HepG2 (cell line): ENCODE data around the gene CDYL2. TPM values are rescaled to one million over a fixed set of nuclear protein-coding genes. Genes with fewer than 3 reads are reported as not detected.

ENCODE experiments used
- ATAC-seq: fragments of 200-7000 bp; cut with Tn5 transposase; 3 replicates; pipeline ENCODE4 v1.9.1; 2020; ENCODE audit warnings: mild to moderate bottlenecking, moderate library complexity
- BruUV-seq: library from RNA; stranded (reverse); fragments of 400-500 nt; replicated peaks from 2 replicates; lab custom pipeline; 2021; lab: Mats Ljungman, UMichigan
- CTCF ChIA-PET: fragments of 300-600 bp; formaldehyde crosslinking; extraction: SDS; loops from one replicate; lab custom pipeline; 2021; ENCODE audit warnings: low total read pairs, inconsistent platforms, low intra/inter-chr PET ratio; lab: Yijun Ruan, JAX
- POLR2A ChIA-PET: fragments of 350-600 bp; sonication (Branson Sonifier 250); formaldehyde crosslinking; loops from one replicate; lab custom pipeline; 2020; ENCODE audit warnings: antibody characterized with exemption, inconsistent platforms; lab: Yijun Ruan, JAX
- DNase-seq: peaks from one replicate; pipeline ENCODE4 v3.0.0-alpha.2; 2015; ENCODE audit warnings: low spot score
- FAIRE-seq: peaks from 3 replicates; lab custom pipeline; 2011; peaks lifted over from hg19 to GRCh38; lab: Jason Lieb, UNC
- H2AFZ ChIP-seq: one replicate; pipeline ENCODE4 v1.6.1; 2011; ENCODE audit warnings: low read length, inconsistent platforms
- H3K27ac ChIP-seq: fragments of 300-600 bp; 3 replicates; pipeline ENCODE4 v1.8.0; 2011; ENCODE audit warnings: mixed run types, mild to moderate bottlenecking, mixed read lengths, low read length, inconsistent platforms; ENCODE audit not compliant: insufficient read depth; ENCODE audit errors: extremely low read length
- H3K27me3 ChIP-seq, 2 experiments: fragments of 200-600 bp in 1 of 2; 2 replicates in 1 of 2; 3 replicates in 1 of 2; pipeline versions ENCODE4 v1.6.0 to v1.8.0; 2011; ENCODE audit warnings: low read length in 2 of 2, mild to moderate bottlenecking in 2 of 2, moderate library complexity in 2 of 2, inconsistent platforms in 1 of 2; ENCODE audit not compliant: insufficient read depth in 2 of 2, control insufficient read depth in 1 of 2
- H3K36me3 ChIP-seq, 2 experiments: fragments of 200-600 bp in 1 of 2; replicated peaks in 1 of 2; 2 replicates in 1 of 2; 3 replicates in 1 of 2; pipeline versions ENCODE4 v1.5.1 to v1.8.0; 2011; ENCODE audit warnings: low read length in 2 of 2, inconsistent platforms in 1 of 2; ENCODE audit not compliant: insufficient read depth in 2 of 2, control insufficient read depth in 1 of 2
- H3K4me1 ChIP-seq: 2 replicates; pipeline ENCODE4 v1.5.1; 2012; ENCODE audit warnings: low read length, inconsistent platforms; ENCODE audit not compliant: insufficient read depth
- H3K4me2 ChIP-seq: 2 replicates; pipeline ENCODE4 v1.6.0; 2011; ENCODE audit warnings: low read depth, low read length, inconsistent platforms
- H3K4me3 ChIP-seq, 3 experiments: fragments of 200-600 bp in 1 of 3; sonication (generic), shearing (Covaris generic) in 1 of 3; replicated peaks in 1 of 3; 2 replicates each; pipeline ENCODE4 v1.5.1; 2011 to 2016; ENCODE audit warnings: low read length in 3 of 3, inconsistent platforms in 2 of 3, low read depth in 2 of 3, mild to moderate bottlenecking in 2 of 3, control low read depth in 1 of 3, mixed read lengths in 1 of 3; ENCODE audit not compliant: insufficient read depth in 1 of 3
- H3K79me2 ChIP-seq: one replicate; pipeline ENCODE4 v1.6.1; 2011; ENCODE audit warnings: low read length, inconsistent platforms; ENCODE audit not compliant: insufficient read depth
- H3K9ac ChIP-seq: 2 replicates; pipeline ENCODE4 v1.6.0; 2011; ENCODE audit warnings: mild to moderate bottlenecking, low read depth, low read length, inconsistent platforms; ENCODE audit not compliant: insufficient read depth
- H3K9me3 ChIP-seq: 2 replicates; pipeline ENCODE4 v1.5.1; 2012; ENCODE audit warnings: mild to moderate bottlenecking, low read length
- H4K20me1 ChIP-seq: 2 replicates; pipeline ENCODE4 v1.6.0; 2011; ENCODE audit warnings: inconsistent platforms, mild to moderate bottlenecking, low read length, moderate library complexity; ENCODE audit not compliant: insufficient read depth
- EZH2 ChIP-seq: conservative IDR thresholded peaks from 2 replicates; pipeline ENCODE4 v1.6.1; 2012; ENCODE audit warnings: mild to moderate bottlenecking, low read depth, low read length, moderate library complexity
- FOXO4 ChIP-seq: sonication (generic); formaldehyde crosslinking; conservative IDR thresholded peaks from 2 replicates; pipeline ENCODE4 v1.8.1; 2023; ENCODE audit warnings: missing genetic modification reagents
- MTERF4 ChIP-seq: sonication (generic); formaldehyde crosslinking; IDR thresholded peaks from 2 replicates; pipeline ENCODE4 v1.8.0; 2023; ENCODE audit warnings: mild to moderate bottlenecking, missing genetic modification reagents
- MXI1 ChIP-seq: IDR thresholded peaks from 3 replicates; pipeline ENCODE4 v1.6.1; 2012; ENCODE audit warnings: low read depth, low read length, inconsistent platforms, borderline replicate concordance
- NRL ChIP-seq: sonication (generic); formaldehyde crosslinking; IDR thresholded peaks from 2 replicates; pipeline ENCODE4 v1.5.0; 2020; ENCODE audit warnings: missing genetic modification reagents, mild to moderate bottlenecking, moderate library complexity, borderline replicate concordance
- RBFOX2 ChIP-seq: fragments of 200-400 bp; formaldehyde crosslinking; IDR thresholded peaks from 2 replicates; pipeline ENCODE4 v1.6.1; 2017; ENCODE audit warnings: low read depth, mild to moderate bottlenecking, low read length
- REST ChIP-seq, 2 experiments: IDR thresholded peaks; 2 replicates each; pipeline ENCODE4 v1.6.1; 2011 to 2012; ENCODE audit warnings: low read length in 2 of 2, borderline replicate concordance in 1 of 2, low read depth in 1 of 2, mild to moderate bottlenecking in 1 of 2, moderate library complexity in 1 of 2
- TBP ChIP-seq: sonication (generic); formaldehyde crosslinking; IDR thresholded peaks from 2 replicates; pipeline ENCODE4 v1.5.0; 2020; ENCODE audit warnings: missing genetic modification reagents
- THAP11 ChIP-seq: IDR thresholded peaks from 2 replicates; pipeline ENCODE4 v1.6.1; 2016; ENCODE audit warnings: missing biosample characterization, missing genetic modification reagents
- ZBTB8A ChIP-seq: sonication (generic); formaldehyde crosslinking; IDR thresholded peaks from 2 replicates; pipeline ENCODE4 v1.4.0; 2020; ENCODE audit warnings: mild to moderate bottlenecking, low read depth, missing genetic modification reagents, borderline replicate concordance
- ZC3H13 ChIP-seq: sonication (generic); formaldehyde crosslinking; IDR thresholded peaks from 2 replicates; pipeline ENCODE4 v1.8.1; 2023; ENCODE audit warnings: mild to moderate bottlenecking, missing genetic modification reagents, moderate library complexity
- ZEB1 ChIP-seq: IDR thresholded peaks from 2 replicates; pipeline ENCODE4 v1.6.1; 2012; ENCODE audit warnings: mild to moderate bottlenecking, low read depth, inconsistent platforms; ENCODE audit not compliant: insufficient replicate concordance
- ZFP82 ChIP-seq: sonication (generic); formaldehyde crosslinking; IDR thresholded peaks from 2 replicates; pipeline ENCODE4 v1.5.1; 2020; ENCODE audit warnings: mild to moderate bottlenecking, missing genetic modification reagents, borderline replicate concordance
- ZNF333 ChIP-seq: sonication (generic); formaldehyde crosslinking; IDR thresholded peaks from 2 replicates; pipeline ENCODE4 v1.4.0; 2020; ENCODE audit warnings: mild to moderate bottlenecking, missing genetic modification reagents, borderline replicate concordance
- ZNF558 ChIP-seq: sonication (generic); formaldehyde crosslinking; IDR thresholded peaks from 2 replicates; pipeline ENCODE4 v1.9.0; 2022; ENCODE audit warnings: mild to moderate bottlenecking, missing genetic modification reagents, borderline replicate concordance
- ZNF570 ChIP-seq: sonication (generic); formaldehyde crosslinking; IDR thresholded peaks from 2 replicates; pipeline ENCODE4 v1.4.0; 2020; ENCODE audit warnings: mild to moderate bottlenecking, missing genetic modification reagents, borderline replicate concordance
- ZNF589 ChIP-seq: sonication (generic); formaldehyde crosslinking; conservative IDR thresholded peaks from 2 replicates; pipeline ENCODE4 v1.8.0; 2022; ENCODE audit warnings: mild to moderate bottlenecking, moderate library complexity, missing genetic modification reagents
- ZNF772 ChIP-seq: sonication (generic); formaldehyde crosslinking; IDR thresholded peaks from 2 replicates; pipeline ENCODE4 v1.5.0; 2020; ENCODE audit warnings: mild to moderate bottlenecking, missing genetic modification reagents
- in situ Hi-C: cut with HindIII; loops from 2 replicates; pipeline ENCODE4 v1.10.0; 2017; ENCODE audit warnings: low pct_unique_long_range_greater_than_20kb; ENCODE audit not compliant: extremely low pct_ligation_motif_present
- intact Hi-C: fragments of 100-400 bp; cut with micrococcal nuclease; formaldehyde crosslinking; loops from one replicate; pipeline ENCODE4 v1.10.0; 2022; ENCODE audit not compliant: unreplicated experiment
- polyA plus RNA-seq, 8 experiments: library from polyadenylated mRNA; depleted of rRNA in 3 of 8; stranded (reverse) in 7 of 8; unstranded in 1 of 8; fragments of >200 nt; fragmentation: Illumina TruSeq in 4 of 8; extraction: Trizol in 4 of 8; gene quantifications; 2 replicates each; pipeline versions ENCODE4 v1.2.1 to v1.2.3, GENCODE V29; 2011 to 2016; ENCODE audit warnings: low read depth in 4 of 8, missing spikeins in 1 of 8, mixed read lengths in 1 of 8; ENCODE audit not compliant: insufficient read depth in 1 of 8
- total RNA-seq, 5 experiments: library from RNA; depleted of rRNA; stranded (reverse); fragments of >200 nt; fragmentation: Illumina TruSeq; extraction: Trizol; gene quantifications; 2 replicates each; pipeline ENCODE4 v1.2.3, GENCODE V29; 2016; ENCODE audit warnings: low read depth in 1 of 5
- TF ChIP-seq, protein P1 (sequence below): sonication (generic); formaldehyde crosslinking; IDR thresholded peaks from 2 replicates; pipeline ENCODE4 v1.4.0; 2020; ENCODE audit warnings: missing genetic modification reagents, mild to moderate bottlenecking, borderline replicate concordance

Gene CDYL2
- total and polyA plus RNA-seq, 2 of the 13 experiments (the other 11 are each of a cell fraction or from before 2014, with no cell fraction given) = 0.07 to 0.35 TPM

DNA sequence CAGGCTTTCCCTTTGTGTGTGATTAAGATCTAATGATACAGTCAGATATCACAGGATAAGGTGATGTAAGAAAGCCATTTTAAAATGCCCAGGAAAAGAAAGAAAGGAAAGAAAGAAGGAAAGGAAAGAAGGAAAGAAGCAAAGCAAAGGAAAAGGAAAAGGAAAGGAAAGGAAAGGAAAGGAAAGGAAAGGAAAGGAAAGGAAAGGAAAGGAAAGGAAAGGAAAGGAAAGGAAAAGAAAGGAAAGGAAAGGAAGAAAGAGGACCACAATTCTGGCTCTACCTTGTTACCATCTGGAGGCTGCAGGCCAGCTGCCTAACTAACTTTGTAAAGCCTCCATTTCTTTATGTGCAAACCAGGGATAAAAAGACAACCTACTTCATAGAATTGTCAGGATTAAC lies 132.0 kb downstream of the CDYL2 start:
- Histone ChIP-seq H3K4me3 (no peak overlapping the region), H4K20me1 (no peaks in the 10 kb centered on the region), H2AFZ (no peak overlapping the region), H3K4me1 (no peaks in the 10 kb centered on the region), H3K9ac (no peak overlapping the region), H3K36me3 (no peaks in the 10 kb centered on the region), H3K4me2 (no peak overlapping the region), H3K27me3 (peaks cover 0 to 11% of the 10 kb centered on the region in 2 experiments; a peak in 2 of 5 replicates), H3K9me3 (no peaks in the 10 kb centered on the region), H3K27ac (no peak overlapping the region), H3K79me2 (no peaks in the 10 kb centered on the region)
- POLR2A ChIA-PET = no interaction called here
- intact Hi-C loops = no loop called here
- ATAC-seq (no peak), FAIRE-seq (no peak), DNase-seq (no peak)
- no TSS peak for BruUV-seq
- in situ Hi-C loops = no loop called here
- CTCF ChIA-PET = no interaction called here
- TF ChIP-seq ZFP82 (no peak), REST (IDR thresholded peaks at IDR 0.05; ENCODE audit: borderline replicate concordance in 1 of 2, low read depth in 1 of 2, low read length in 2 of 2) (no peak), ZNF772 (CRISPR knock-in tag) (no peak), ZBTB8A (CRISPR knock-in tag) (no peak), TBP (no peak), ZNF589 (CRISPR knock-in tag) (no peak), ZNF570 (CRISPR knock-in tag) (no peak), MTERF4 (CRISPR knock-in tag) (no peak), RBFOX2 (no peak), FOXO4 (CRISPR knock-in tag) (no peak), ZNF333 (CRISPR knock-in tag) (no peak), MXI1 (no peak), ZNF558 (no peak), THAP11 (CRISPR knock-in tag) (no peak), ZEB1 (no peak), NRL (CRISPR knock-in tag) (no peak), EZH2 (no peak), ZC3H13 (CRISPR knock-in tag) (no peak)
- TF ChIP-seq, protein P1, sequence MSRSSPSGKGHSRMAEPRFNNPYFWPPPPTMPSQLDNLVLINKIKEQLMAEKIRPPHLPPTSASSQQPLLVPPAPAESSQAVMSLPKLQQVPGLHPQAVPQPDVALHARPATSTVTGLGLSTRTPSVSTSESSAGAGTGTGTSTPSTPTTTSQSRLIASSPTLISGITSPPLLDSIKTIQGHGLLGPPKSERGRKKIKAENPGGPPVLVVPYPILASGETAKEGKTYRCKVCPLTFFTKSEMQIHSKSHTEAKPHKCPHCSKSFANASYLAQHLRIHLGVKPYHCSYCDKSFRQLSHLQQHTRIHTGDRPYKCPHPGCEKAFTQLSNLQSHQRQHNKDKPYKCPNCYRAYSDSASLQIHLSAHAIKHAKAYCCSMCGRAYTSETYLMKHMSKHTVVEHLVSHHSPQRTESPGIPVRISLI (CRISPR knock-in tag) = no peak
